HL-60 (cell line): ENCODE measurements around the gene ZNF814.

Experiments
- CTCF ChIP-seq: IDR thresholded peaks from one replicate; pipeline ENCODE4 v1.5.1; 2011; ENCODE audit warnings: low read length, control low read depth, inconsistent platforms; ENCODE audit not compliant: insufficient read depth
- GABPA ChIP-seq: IDR thresholded peaks from 2 replicates; pipeline ENCODE4 v1.6.1; 2012; ENCODE audit warnings: low read depth
- POLR2AphosphoS5 ChIP-seq: IDR thresholded peaks from 2 replicates; pipeline ENCODE4 v1.6.1; 2012; ENCODE audit warnings: low read depth
- SPI1 ChIP-seq: IDR thresholded peaks from 2 replicates; pipeline ENCODE4 v1.6.1; 2012; ENCODE audit warnings: low read depth, mild to moderate bottlenecking, borderline replicate concordance
- TF ChIP-seq, protein P1 (sequence below): IDR thresholded peaks from 2 replicates; pipeline ENCODE4 v1.6.1; 2012; ENCODE audit warnings: low read depth; ENCODE audit not compliant: insufficient replicate concordance

DNA sequence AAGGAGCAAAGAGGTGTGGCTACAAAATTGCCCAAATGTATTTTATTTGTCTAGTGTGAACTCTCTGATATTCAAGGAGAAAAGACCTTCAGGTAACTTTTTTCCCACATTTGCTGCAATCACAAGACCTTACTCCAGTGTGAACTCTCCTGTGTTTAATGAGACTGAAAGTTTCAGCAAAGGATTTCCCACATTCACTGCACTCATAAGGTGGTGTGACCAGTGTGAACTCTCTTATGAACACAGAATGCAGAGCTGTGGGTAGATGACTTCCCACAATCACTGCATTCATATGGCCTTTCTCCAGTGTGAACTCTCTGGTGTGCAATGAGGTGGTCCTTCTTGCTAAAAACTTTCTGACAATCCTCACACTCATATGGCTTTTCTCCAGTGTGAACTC is 16.4 kb downstream of the ZNF814 start:
- TF ChIP-seq POLR2AphosphoS5 (no peak), CTCF (no peak), SPI1 (no peak), GABPA (no peak)
- TF ChIP-seq, protein P1, sequence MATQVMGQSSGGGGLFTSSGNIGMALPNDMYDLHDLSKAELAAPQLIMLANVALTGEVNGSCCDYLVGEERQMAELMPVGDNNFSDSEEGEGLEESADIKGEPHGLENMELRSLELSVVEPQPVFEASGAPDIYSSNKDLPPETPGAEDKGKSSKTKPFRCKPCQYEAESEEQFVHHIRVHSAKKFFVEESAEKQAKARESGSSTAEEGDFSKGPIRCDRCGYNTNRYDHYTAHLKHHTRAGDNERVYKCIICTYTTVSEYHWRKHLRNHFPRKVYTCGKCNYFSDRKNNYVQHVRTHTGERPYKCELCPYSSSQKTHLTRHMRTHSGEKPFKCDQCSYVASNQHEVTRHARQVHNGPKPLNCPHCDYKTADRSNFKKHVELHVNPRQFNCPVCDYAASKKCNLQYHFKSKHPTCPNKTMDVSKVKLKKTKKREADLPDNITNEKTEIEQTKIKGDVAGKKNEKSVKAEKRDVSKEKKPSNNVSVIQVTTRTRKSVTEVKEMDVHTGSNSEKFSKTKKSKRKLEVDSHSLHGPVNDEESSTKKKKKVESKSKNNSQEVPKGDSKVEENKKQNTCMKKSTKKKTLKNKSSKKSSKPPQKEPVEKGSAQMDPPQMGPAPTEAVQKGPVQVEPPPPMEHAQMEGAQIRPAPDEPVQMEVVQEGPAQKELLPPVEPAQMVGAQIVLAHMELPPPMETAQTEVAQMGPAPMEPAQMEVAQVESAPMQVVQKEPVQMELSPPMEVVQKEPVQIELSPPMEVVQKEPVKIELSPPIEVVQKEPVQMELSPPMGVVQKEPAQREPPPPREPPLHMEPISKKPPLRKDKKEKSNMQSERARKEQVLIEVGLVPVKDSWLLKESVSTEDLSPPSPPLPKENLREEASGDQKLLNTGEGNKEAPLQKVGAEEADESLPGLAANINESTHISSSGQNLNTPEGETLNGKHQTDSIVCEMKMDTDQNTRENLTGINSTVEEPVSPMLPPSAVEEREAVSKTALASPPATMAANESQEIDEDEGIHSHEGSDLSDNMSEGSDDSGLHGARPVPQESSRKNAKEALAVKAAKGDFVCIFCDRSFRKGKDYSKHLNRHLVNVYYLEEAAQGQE = no peak
